SK-N-MC (cell line): Measurements from ENCODE around the gene SH3RF3.

Source experiments
- EZH2 ChIP-seq: fragments of 200-600 bp; sonication (generic); IDR thresholded peaks from one replicate; pipeline ENCODE4 v1.6.1; 2017; ENCODE audit warnings: antibody characterized with exemption
- FOXP2 ChIP-seq: optimal IDR thresholded peaks from 2 replicates; pipeline ENCODE3; 2011; ENCODE audit warnings: mild to moderate bottlenecking, moderate library complexity; ENCODE audit not compliant: insufficient read depth; ENCODE audit errors: extremely low read length, control extremely low read depth
- POLR2AphosphoS5 ChIP-seq: IDR thresholded peaks from 2 replicates; pipeline ENCODE4 v1.6.1; 2012; ENCODE audit warnings: mild to moderate bottlenecking, low read depth, low read length, borderline replicate concordance

DNA sequence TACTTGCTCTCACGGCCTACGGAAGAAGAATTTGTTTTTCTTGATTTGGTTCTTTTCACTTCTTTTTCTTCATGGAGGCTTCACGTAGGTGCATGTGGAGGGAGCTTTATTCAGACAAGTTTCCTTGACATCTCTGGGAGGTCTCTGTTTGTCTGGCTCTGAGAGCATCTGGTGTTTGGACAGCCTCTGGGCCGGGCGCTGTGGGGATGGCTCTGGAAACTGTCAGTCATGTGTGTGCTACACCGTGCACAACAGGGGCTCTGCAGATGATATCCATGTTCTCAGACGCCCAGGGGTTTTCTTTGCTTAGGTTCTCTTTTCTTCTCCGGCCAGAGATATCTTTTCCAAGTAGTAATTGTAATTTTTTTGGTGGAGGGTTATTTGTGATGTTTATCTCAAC lies 130.7 kb downstream of the SH3RF3 start:
- TF ChIP-seq POLR2AphosphoS5: no peak
- no peak for TF ChIP-seq EZH2
- TF ChIP-seq FOXP2: no peak
